ENCODE data around the gene GPX4.

The GPX4 gene

DNA sequence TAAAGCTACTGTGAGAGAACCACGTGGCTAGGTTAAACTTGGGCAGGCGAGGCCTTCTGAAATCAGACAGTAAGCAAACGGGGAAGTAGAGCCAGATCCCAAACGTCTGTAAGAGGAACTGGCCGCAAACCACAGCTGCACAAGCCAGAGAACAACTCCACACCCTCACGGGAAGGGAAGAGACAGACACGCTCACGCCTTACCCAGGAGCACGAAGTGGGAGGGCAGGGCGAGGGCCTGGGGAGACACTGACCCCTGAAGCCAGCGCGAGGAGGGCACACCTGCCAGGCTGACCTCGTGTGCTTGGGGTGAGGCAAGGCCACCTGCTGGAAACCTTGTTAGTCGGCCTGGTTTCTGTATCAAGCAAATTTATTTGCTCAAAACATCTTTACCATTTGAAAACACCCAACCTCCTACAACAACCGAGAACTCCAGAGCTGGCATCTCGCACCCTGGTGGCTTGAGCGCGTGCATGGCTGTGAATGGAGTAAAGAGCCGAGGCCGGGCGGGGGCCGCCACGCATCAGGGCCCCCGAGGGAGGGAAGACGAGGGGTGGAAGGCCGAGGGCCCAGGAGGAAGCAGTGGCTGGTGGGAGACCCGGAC lies 15.9 kb upstream of the GPX4 start:
- in situ Hi-C loops (cut with HindIII; ENCODE audit: low pct_ligation_motif_present, low sequenced_read_pairs): no loop called here
- DNase-seq: no peak
- TF ChIP-seq, protein P1, sequence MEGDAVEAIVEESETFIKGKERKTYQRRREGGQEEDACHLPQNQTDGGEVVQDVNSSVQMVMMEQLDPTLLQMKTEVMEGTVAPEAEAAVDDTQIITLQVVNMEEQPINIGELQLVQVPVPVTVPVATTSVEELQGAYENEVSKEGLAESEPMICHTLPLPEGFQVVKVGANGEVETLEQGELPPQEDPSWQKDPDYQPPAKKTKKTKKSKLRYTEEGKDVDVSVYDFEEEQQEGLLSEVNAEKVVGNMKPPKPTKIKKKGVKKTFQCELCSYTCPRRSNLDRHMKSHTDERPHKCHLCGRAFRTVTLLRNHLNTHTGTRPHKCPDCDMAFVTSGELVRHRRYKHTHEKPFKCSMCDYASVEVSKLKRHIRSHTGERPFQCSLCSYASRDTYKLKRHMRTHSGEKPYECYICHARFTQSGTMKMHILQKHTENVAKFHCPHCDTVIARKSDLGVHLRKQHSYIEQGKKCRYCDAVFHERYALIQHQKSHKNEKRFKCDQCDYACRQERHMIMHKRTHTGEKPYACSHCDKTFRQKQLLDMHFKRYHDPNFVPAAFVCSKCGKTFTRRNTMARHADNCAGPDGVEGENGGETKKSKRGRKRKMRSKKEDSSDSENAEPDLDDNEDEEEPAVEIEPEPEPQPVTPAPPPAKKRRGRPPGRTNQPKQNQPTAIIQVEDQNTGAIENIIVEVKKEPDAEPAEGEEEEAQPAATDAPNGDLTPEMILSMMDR (IDR thresholded peaks at IDR 0.05; ENCODE audit: low read depth, low read length, missing control alignments): no peak
- H3K36me3 ChIP-seq (replicated peaks): peaks cover 34% of the 10 kb centered on the region
- H3K27ac ChIP-seq: no peak overlapping the region
- H3K4me3 ChIP-seq (ENCODE audit: low read depth, low read length): no peak overlapping the region
- H3K27me3 ChIP-seq (replicated peaks): no peaks in the 10 kb centered on the region

DNA sequence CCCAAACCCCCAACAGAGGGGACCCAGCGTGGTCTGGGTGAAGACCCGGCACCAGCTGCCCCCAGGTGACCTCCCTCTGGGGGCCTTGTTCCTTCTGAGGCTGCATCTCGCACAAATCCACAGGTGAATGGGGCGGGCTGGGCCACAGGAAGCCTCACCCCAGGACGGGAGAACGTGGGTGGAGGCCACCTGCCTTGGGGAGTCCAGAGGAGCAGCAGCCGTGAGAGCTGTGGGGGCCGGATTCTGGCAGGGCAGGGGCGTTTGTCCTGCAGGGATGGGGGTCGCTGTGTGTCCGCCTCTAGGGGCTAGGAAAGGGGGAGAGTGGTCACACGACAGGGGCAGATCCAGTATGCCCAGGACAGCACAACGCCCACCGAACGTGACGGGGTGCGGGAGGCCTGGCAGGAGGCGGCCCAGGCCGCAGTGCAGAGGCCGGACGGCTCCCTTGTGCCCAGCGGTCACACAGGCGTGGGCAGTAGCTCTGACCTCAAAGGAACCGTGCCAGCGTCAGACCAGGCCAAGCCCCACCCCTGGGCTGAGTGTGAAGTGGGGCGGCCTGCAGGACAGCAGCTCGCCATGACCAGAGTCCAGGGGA lies 15.3 kb upstream of the GPX4 start:
- in situ Hi-C loops (cut with HindIII; ENCODE audit: low pct_ligation_motif_present, low sequenced_read_pairs): no loop called here
- TF ChIP-seq, protein P1 (IDR thresholded peaks at IDR 0.05; ENCODE audit: low read depth, low read length, missing control alignments): no peak

DNA sequence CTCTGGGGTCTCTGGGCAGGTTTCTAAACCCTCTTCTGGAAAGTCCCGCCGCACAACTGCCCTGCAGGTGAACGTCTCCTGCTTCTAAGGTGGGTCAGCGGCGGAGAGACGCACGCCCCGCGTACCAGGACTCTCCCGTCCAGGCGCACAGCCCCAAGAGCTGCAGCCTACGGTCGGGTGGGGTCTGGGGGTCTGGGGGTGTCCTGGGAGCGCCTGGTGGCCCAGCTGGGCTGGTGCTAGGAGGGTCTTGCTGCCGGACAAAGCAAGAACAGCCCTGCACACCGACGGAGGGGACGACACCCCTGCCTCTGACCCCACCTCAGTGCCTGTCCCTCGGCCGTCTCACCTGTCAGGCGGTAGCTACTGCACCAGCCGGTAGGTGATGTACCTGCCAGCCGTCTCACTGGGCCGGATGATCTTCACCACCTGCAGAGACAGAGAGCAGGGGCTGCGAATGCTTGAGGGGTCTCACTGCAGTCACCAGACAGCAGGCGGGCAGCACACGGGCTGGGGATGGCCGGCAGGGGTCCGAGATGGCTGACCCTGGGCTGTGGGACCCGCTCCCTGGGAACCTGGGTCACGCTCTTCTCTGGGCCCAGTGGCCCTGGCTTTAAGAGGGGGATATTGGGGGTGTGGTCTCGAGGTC lies 14.5 kb upstream of the GPX4 start:
- in situ Hi-C loops (cut with HindIII; ENCODE audit: low pct_ligation_motif_present, low sequenced_read_pairs): no loop called here
- TF ChIP-seq, protein P1 (IDR thresholded peaks at IDR 0.05; ENCODE audit: low read depth, low read length, missing control alignments): no peak
- no peaks in the 10 kb centered on the region for H3K27me3 ChIP-seq (replicated peaks)

More for the DNA sequence above, 15.3 kb upstream of the GPX4 start:
- Histone ChIP-seq H3K36me3 (replicated peaks) (peaks cover 39% of the 10 kb centered on the region), H3K27me3 (replicated peaks) (no peaks in the 10 kb centered on the region), H3K4me3 (ENCODE audit: low read depth, low read length) (no peak overlapping the region), H3K27ac (no peak overlapping the region)
- no peak for DNase-seq

DNA sequence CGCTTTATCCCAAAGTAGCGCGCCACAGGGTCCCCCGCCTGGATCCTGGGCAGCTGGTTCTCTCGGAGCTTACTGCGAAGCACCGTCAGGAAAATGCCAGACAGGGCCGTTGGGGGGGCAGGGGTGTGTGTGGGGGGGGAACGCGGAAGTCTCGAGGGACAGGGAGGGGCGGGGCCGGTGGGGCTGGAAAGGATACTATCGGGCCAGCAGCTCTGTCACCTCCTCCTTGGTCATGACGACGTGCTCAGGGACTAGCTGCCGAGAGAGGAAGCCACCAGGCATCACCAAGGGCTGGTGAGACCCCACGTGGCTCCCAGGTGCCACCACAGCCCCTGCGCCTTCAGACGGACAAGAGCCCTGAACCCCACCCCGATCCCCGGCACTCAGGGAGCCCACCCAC lies 13.9 kb upstream of the GPX4 start:
- no peaks in the 10 kb centered on the region for H3K27me3 ChIP-seq (replicated peaks)
- in situ Hi-C loops (cut with HindIII; ENCODE audit: low pct_ligation_motif_present, low sequenced_read_pairs): no loop called here
- peaks cover 42% of the 10 kb centered on the region for H3K36me3 ChIP-seq (replicated peaks)
- H3K4me3 ChIP-seq (ENCODE audit: low read depth, low read length): no peak overlapping the region
- TF ChIP-seq, protein P1 (IDR thresholded peaks at IDR 0.05; ENCODE audit: low read depth, low read length, missing control alignments): no peak
- DNase-seq: no peak
- H3K27ac ChIP-seq: no peak overlapping the region

More for the DNA sequence above, 14.5 kb upstream of the GPX4 start:
- no peak overlapping the region for H3K27ac ChIP-seq
- DNase-seq: no peak
- no peak overlapping the region for H3K4me3 ChIP-seq (ENCODE audit: low read depth, low read length)
- peaks cover 42% of the 10 kb centered on the region for H3K36me3 ChIP-seq (replicated peaks)

DNA sequence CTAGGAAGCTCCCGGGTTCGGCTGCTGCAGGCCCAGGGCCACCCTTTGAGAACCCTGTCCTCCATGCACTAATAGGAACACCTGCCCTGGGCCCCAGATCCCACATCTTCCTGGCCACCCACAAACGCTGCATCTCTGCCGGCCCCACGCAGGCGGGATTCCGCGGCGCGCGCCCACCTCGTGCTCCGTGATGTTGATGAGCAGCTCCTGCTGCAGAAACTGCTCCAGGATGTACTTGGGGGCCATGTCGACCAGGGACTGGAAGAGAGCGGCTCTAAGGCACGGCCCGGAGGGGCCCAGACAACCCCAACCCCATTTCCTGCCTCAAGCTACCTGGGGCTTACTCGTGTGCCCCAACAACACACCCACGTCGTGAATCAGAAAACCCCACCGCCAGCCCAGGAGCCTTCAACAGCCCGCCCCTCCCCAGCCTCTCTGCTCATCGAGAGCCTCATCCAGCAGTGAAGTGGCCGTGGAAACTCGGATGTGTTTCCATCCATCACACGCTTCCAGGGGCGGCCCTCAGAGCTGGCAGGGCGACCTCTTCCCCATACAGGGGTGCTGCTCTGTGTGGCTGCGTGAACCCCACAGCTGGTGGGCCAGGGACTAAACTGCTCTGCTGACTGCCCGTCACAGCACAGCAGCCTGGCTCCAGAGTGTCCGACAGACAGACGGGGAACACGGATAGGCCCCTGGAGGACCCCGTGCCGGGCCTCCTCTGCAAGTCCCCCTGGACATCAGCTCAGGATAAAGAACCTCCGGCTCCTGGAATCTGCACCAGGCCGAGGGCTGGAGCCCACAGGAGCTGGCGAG lies 12.9 kb upstream of the GPX4 start:
- H3K4me3 ChIP-seq (ENCODE audit: low read depth, low read length): no peak overlapping the region
- no peak for DNase-seq

More for the DNA sequence above, 12.9 kb upstream of the GPX4 start:
- TF ChIP-seq, protein P1 (IDR thresholded peaks at IDR 0.05; ENCODE audit: low read depth, low read length, missing control alignments): no peak
- H3K27me3 ChIP-seq (replicated peaks): no peaks in the 10 kb centered on the region
- H3K36me3 ChIP-seq (replicated peaks): peaks cover 42% of the 10 kb centered on the region
- H3K27ac ChIP-seq: no peak overlapping the region
- in situ Hi-C loops (cut with HindIII; ENCODE audit: low pct_ligation_motif_present, low sequenced_read_pairs): no loop called here

All from brain microvascular endothelial cell (primary cell).